Effector memory CD4-positive, alpha-beta T cell (primary cell): ENCODE results near the gene CEP162.

Experiments used
- DNase-seq, 3 donors: peaks; one replicate each; pipeline ENCODE4 v3.0.0-alpha.2; 2020
- H3K27ac ChIP-seq: 2 replicates; pipeline ENCODE4 v1.7.0; 2013; ENCODE audit warnings: mild to moderate bottlenecking, low read length, moderate library complexity; ENCODE audit not compliant: insufficient read depth, poor library complexity, severe bottlenecking
- H3K27me3 ChIP-seq: replicated peaks from 2 replicates; pipeline ENCODE4 v1.7.0; 2013; ENCODE audit warnings: mild to moderate bottlenecking, low read length; ENCODE audit not compliant: insufficient read depth, control insufficient read depth, poor library complexity, severe bottlenecking
- H3K36me3 ChIP-seq: 2 replicates; pipeline ENCODE4 v1.7.0; 2013; ENCODE audit warnings: mild to moderate bottlenecking, low read length, moderate library complexity; ENCODE audit not compliant: control insufficient read depth, insufficient read depth
- H3K4me1 ChIP-seq: 2 replicates; pipeline ENCODE4 v1.7.0; 2013; ENCODE audit warnings: low read length, mild to moderate bottlenecking; ENCODE audit not compliant: control insufficient read depth, insufficient read depth, poor library complexity, severe bottlenecking
- H3K4me3 ChIP-seq: 2 replicates; pipeline ENCODE4 v1.7.0; 2013; ENCODE audit warnings: low read length, low read depth, mild to moderate bottlenecking; ENCODE audit not compliant: insufficient read depth, poor library complexity, severe bottlenecking
- H3K9me3 ChIP-seq: 2 replicates; pipeline ENCODE4 v1.7.0; 2013; ENCODE audit warnings: mild to moderate bottlenecking, low read length, moderate library complexity; ENCODE audit not compliant: control insufficient read depth
- total RNA-seq, 3 donors: gene quantifications; one replicate each; lab custom pipeline; 2026; lab: John Stamatoyannopoulos, UW

The CEP162 gene
- 9.7 to 15.1 (median 14.1) reads per million in 3 donors for total RNA-seq

GRCh38 chr6:84227434-84228197, at the start of gene CEP162:
TSS of gene CEP162 (minus strand) at chr6:84227643. CDS start at chr6:84226393, 1,250 bp downstream.
- peak; percentile 68 to 87 (median 87) for DNase-seq
- H3K9me3 ChIP-seq: no peaks in the 10 kb centered on the region
- H3K27me3 ChIP-seq: no peaks in the 10 kb centered on the region
- H3K27ac ChIP-seq: peak within 1 kb of the TSS; percentile 72
- H3K4me1 ChIP-seq: no peaks in the 10 kb centered on the region
- H3K4me3 ChIP-seq: peak within 1 kb of the TSS; percentile 89
- H3K36me3 ChIP-seq: no peaks in the 10 kb centered on the region

- no peak for DNase-seq
- Histone ChIP-seq H3K36me3 (no peaks in the 10 kb centered on the region), H3K9me3 (no peaks in the 10 kb centered on the region), H3K4me3 (no peak overlapping the region), H3K27ac (no peak overlapping the region), H3K27me3 (no peaks in the 10 kb centered on the region), H3K4me1 (no peaks in the 10 kb centered on the region)
These were observed 47.4 kb upstream of the CEP162 start for GRCh38 chr6:84274856-84275255.

DNA sequence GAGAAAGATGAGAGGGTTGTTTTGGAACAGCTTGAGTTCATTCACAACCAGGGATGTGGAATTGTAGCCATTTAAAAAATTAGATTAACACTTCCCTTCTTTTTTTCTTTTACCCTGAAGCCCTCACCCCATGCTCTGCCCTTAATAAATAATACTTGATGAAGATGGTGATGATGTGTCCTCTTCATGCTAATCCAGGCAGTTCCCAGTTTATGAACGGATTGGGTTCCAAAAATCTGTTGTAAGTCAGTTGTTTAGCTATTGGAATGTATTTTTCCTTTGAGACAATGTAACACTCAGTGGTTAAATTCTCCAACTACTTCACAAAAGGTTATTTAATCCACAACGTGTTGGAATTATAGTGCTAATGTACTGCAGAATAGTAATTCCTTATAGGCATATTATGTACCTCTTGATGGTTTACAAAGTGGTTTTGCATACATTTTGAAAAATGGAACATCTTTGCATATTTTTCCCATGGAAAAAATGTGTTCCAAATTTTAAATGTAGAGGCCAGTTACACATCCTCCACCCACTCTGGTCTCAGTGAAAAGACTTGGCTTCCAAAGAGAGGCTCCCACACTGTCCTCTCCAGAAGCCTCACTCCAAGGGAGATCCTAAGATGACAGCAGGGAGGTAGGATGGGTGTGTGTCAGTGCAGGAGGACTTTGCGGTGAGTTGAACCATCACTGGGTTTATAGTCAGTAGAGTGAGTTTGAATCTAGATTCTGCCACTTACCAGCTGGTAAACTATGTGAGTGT, 45.8 kb upstream of the CEP162 start:
- no peaks in the 10 kb centered on the region for H3K4me1 ChIP-seq

DNA sequence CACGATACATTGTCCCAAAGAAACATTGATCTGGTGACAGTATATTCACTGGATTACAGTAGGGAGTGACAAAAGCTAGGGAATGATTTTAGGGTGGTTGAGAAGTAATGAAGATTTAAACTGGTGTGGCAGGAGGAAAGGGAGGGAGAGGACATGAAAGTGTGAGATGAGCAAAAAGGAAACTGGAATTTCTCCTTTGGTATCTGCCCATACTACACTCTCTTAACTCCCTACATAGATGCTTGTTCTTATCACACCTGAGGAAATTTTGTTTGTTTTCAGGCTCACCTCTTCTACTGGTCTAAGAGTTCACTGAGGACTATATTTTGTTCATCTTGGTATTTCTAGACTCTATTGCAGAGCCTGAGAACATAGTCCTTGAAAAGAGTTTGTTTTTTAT, 44.9 kb upstream of the CEP162 start:
- Histone ChIP-seq H3K4me3 (no peak overlapping the region), H3K9me3 (no peaks in the 10 kb centered on the region), H3K27ac (no peak overlapping the region), H3K4me1 (no peaks in the 10 kb centered on the region), H3K36me3 (no peaks in the 10 kb centered on the region), H3K27me3 (no peaks in the 10 kb centered on the region)
- DNase-seq: no peak

More for the DNA sequence above, 45.8 kb upstream of the CEP162 start:
- no peak for DNase-seq
- Histone ChIP-seq H3K4me3 (no peak overlapping the region), H3K9me3 (no peaks in the 10 kb centered on the region), H3K27ac (no peak overlapping the region), H3K36me3 (no peaks in the 10 kb centered on the region), H3K27me3 (no peaks in the 10 kb centered on the region)

GRCh38 chr6:84271061-84271716, 43.7 kb upstream of the CEP162 start:
- DNase-seq: no peak
- no peaks in the 10 kb centered on the region for H3K27me3 ChIP-seq
- H3K27ac ChIP-seq: no peak overlapping the region
- H3K36me3 ChIP-seq: no peaks in the 10 kb centered on the region
- H3K4me3 ChIP-seq: no peak overlapping the region
- H3K4me1 ChIP-seq: no peaks in the 10 kb centered on the region
- H3K9me3 ChIP-seq: no peaks in the 10 kb centered on the region

DNA sequence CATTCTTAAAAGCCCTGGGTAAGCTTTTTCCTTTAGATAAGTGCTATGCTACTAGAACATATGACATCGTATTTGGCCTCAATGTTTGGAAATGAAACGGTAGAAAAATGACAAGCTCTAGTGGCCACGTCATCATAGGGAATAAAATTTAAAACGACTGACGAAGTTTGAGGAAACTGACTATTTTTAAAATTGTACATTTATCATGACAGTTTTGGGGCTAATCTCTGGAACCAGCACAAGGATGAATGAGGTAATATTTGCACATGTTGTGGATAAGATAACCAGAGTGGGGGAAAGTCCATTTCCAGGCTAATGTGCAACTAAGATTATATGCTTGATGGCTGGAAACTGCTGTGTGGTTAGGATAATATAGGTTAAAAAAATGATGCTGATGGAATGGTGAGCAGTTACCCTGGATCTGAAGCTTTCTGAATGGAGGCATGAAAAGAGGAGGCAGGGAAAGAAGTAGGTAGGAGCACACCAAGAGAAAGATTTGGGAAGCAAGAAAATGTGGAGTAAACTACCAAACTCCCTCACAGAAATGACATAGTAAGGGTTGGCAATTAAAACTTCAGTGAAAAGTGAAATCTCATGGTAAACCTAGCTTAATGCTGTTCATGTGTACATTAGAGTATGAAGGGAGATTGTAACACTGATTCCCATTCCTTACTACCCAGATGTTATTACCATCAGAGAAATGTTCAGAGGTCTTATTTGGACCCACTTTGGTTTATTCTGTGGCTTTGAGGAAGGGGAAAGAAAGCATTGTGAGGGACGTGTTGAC, 42.7 kb upstream of the CEP162 start:
- no peak for DNase-seq
- no peak overlapping the region for H3K4me3 ChIP-seq
- no peaks in the 10 kb centered on the region for H3K27me3 ChIP-seq
- H3K9me3 ChIP-seq: no peaks in the 10 kb centered on the region
- no peaks in the 10 kb centered on the region for H3K4me1 ChIP-seq
- H3K27ac ChIP-seq: no peak overlapping the region
- H3K36me3 ChIP-seq: no peaks in the 10 kb centered on the region

DNA sequence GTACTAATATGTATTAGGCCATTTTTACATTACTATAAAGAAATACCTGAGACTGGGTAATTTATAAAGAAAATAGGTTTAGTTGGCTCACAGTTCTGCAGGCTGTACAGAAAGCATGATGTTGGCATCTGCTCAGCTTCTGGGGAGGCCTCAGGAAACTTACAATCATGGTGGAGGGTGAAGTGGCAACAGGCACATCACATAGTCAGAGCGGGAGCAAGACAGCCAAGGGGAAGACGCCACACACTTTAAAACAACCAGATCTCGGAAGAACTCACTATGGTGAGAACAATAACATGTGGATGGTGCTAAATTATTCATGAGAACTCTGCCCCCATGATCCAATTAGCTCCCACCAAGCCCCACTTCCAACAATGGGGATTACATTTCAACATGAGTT, 41.3 kb upstream of the CEP162 start:
- H3K27ac ChIP-seq: no peak overlapping the region
- H3K9me3 ChIP-seq: no peaks in the 10 kb centered on the region
- H3K27me3 ChIP-seq: no peaks in the 10 kb centered on the region

GRCh38 chr6:84263557-84263956, 36.1 kb upstream of the CEP162 start:
- no peaks in the 10 kb centered on the region for H3K9me3 ChIP-seq
- H3K4me3 ChIP-seq: no peak overlapping the region
- no peaks in the 10 kb centered on the region for H3K4me1 ChIP-seq
- no peaks in the 10 kb centered on the region for H3K27me3 ChIP-seq
- H3K36me3 ChIP-seq: no peaks in the 10 kb centered on the region
- no peak overlapping the region for H3K27ac ChIP-seq
- DNase-seq: no peak

More for the DNA sequence above, 41.3 kb upstream of the CEP162 start:
- Histone ChIP-seq H3K4me1 (no peaks in the 10 kb centered on the region), H3K4me3 (no peak overlapping the region), H3K36me3 (no peaks in the 10 kb centered on the region)
- DNase-seq: no peak

DNA sequence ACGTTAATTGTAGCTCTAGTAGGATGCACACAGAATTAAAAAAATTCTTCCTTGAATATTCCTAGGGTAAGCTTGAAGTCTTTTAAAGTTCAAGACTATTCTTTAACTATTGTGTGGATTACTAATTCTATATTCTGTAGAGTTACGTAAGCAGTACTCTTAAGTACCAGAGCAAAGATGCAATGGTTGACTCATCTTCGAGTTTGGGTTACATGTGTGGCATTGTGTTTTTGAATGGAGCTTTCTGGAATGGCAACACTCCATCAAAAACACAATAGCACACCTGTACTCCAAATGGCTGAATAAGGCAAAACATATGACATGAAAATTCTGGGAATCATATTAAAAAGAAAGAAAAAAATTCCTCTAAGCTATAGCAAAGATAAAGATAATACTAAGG, 33.5 kb upstream of the CEP162 start:
- H3K4me1 ChIP-seq: no peaks in the 10 kb centered on the region
- no peaks in the 10 kb centered on the region for H3K27me3 ChIP-seq
- no peak for DNase-seq
- no peak overlapping the region for H3K27ac ChIP-seq
- H3K9me3 ChIP-seq: no peaks in the 10 kb centered on the region
- H3K4me3 ChIP-seq: no peak overlapping the region
- no peaks in the 10 kb centered on the region for H3K36me3 ChIP-seq
